Activated naive CD8-positive, alpha-beta T cell treated with anti-CD3 and anti-CD28 coated beads, Interleukin-2, amount 50 U/mL, for 16 hours (primary cell): ENCODE measurements around the gene CNOT6L.

ENCODE experiments used
- DNase-seq: peaks from one replicate; pipeline ENCODE4 v3.0.0-alpha.2; 2020; ENCODE audit warnings: low read depth, low spot score

Gene CNOT6L

DNA sequence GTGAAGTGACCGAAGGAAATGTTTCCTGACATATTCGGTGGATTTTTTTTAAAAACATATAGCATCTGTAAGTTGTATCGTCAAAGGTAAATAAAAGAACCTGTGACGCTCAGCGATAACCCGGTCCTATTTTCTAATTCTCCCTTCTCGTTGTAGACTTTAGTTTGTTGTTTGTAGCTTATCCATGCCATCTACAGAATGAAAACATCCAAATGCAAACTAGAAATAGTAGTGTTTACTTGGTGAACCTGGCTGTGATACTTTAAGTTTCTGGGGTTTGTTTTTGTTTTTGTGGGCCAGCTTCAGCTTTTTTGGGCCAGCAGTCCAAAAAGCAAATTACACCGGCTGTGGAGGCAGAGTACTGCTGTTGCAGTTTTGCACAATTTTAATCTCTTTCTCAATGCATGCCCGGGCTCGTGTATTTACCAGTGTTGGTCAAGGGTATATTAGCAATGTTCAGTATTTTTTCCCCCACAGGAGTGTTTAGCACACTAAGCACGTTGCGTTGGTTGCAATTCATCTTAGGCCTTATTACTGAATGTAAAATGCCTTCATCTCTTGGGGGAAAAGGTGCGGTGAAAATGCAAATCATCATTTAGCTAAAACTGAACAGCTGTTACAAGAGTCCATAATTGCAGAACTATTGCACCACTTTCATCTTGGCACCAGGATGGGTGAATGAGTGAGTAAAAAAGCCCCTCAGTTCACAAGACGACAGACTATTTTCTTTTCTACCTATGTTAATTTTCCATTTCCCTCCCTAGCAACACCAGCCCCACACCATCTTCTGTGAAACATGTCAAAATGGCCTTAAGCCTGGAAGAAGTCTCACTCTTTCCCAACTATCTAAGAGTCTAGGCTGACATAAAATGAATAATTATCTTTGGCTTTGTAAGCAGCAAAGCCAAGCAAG lies 1.7 kb upstream of the CNOT6L start:
- DNase-seq, result no peak

DNA sequence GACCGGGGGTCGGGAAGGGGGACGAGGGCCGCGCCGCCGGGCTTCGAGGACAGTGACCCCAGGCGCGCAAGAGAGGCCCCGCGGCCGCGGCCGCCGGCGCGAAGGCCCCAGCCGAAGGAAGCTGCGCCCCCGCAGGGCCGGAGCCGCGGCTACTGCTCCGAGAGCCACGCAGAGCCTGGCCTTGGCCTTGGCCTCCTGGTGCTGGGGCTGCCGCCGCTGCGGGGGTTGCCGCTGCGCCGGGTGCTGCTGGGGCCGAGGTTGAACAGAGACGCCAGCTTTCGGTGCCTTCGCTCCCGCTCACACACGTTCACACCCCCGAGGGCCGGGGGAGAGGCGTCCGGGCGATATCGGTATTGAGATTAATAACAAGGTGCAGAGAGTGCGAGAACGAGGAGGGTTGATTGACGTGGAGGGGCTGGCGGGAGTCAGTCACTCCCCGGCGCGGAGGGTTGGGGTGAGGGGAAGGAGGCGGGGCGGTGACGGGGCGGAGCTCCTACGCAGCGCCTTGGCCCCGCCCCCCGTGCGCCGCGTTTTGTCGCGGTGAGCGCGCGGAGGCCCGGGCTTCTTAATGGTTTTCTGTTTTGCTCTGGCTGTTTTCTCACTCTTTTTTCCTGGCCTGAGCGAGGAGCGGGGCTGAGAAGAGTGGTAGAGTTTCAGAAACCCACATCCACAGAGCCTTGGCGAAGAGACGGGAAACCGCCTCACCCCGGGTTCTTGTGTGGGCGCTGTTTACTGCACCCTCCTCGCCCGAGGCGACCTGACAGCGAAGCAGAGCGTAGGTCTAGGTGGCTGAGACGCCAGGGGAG lies 878 bp upstream of the CNOT6L start:
- peak; percentile 85 for DNase-seq

GRCh38 chr4:77819404-77819842 lies 255 bp upstream of the CNOT6L start:
- DNase-seq, result peak; percentile 63

DNA sequence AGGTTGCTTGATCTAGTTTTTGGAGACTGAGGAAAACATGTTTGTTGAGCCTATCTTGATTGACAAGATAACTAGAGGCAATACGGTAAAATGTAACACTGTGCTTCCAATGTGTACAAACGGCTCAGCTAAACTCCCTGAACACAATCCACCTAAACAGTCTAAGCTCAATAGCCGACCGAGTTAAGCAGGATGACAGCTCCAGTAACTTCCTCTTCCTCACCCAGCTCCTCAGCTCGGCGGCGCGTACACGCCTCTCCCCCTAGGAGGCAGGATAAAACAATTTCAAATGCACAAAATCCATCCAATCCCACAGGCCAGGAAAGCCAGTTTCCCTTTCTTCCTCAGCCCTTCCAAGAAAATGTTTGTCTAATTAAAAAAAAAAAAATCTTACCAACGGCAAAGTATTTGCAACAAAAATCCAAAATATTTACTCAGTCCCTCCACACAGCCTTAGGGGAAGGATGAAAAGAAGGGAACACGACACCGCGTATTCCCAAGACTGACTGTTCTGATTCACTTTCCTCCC lies 1.0 kb downstream of the CNOT6L start:
- no peak for DNase-seq

- DNase-seq, result no peak
Observed at GRCh38 chr4:77817304-77818072, 1.7 kb downstream of the CNOT6L start.

DNA sequence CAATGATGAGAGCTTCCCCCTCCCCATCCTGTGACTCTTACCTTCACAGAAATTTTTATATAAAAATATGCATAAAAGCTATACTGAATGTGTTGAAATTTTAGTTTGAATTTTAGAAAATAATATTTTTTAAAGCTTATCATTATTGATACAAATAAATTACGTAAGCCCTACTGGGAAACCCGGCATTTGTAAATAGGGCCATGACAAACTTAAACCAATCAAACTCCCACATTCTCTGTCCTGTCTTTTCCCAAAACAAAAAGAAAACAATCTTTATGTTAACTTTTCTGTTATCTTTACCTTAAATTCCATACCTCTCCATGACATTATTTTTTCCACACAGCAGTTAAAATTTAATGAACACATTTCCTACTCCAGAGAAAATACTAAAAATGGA lies 2.6 kb downstream of the CNOT6L start:
- no peak for DNase-seq

DNA sequence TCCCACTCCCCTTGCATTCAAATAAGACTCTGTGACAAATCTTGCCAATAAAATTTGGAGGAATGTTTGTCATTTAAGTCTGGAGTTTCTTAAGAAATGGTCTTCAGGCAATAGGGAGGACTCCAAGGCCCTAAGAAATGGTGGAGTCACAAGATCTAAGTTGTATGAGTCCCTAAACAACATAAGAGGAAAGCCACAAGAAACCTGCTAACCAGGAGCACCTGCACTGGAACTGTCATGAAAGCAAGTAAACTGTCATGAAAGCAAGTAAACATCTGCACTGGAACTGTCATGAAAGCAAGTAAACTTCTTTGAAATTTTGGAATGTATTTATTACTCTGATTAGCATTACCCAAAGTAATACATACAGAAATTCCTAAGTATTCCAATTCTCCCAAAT lies 3.5 kb downstream of the CNOT6L start:
- no peak for DNase-seq

DNA sequence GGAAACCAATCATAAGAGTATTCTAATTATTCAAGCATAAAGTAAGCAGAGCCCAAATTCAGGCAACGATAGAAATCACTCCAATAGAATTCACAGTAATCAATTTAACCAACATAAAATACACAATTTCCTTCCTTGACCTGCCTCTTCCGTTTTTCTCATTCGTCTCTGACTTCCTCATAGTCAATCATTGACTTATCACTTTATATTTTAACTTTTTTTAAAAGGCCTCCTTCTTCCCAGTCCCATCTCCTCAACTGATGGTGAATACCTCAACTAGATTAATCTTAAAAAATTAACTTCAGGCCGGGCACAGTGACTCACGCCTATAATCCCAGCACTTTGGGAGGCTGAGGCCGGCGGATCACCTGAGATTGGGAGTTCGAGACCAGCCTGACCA lies 13.3 kb downstream of the CNOT6L start:
- no peak for DNase-seq

GRCh38 chr4:77804471-77804870 lies 14.7 kb downstream of the CNOT6L start:
- no peak for DNase-seq

DNA sequence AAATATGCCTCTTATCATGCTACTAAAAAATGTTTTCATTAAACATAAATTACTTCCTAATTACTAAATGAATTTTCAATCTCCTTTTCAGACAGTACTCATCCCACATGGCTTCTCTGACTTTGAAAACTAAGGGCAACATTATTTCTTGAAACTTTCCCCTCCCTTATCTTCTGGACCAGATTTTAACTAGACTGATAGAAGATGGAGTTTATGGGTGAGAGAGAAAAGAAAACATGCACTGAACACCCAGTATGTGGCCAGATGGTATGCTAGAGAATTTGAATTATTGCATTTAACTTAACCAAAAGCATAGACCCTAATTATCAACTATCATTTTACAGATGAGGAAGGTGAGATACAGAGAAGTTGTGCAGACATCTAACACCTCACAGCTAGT lies 16.8 kb downstream of the CNOT6L start:
- DNase-seq, result no peak

DNA sequence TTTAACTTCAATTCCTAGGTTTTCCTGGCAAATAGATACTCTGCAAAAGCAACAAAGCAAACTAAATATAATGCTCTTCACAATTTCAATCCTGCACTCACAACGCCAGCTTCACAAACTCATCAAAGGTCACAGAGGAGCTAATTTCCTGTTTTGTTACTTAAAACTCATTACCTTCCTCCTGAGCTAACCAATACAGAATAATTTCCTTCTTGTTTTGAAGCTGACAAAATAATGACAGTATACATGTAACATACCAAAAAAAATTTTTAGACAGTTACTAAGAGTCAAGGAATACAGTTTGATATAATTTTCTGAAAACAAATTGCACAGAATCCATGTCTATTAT lies 17.9 kb downstream of the CNOT6L start:
- no peak for DNase-seq

GRCh38 chr4:77800483-77801259 lies 18.5 kb downstream of the CNOT6L start:
- DNase-seq, result no peak

GRCh38 chr4:77800077-77800476 lies 19.1 kb downstream of the CNOT6L start:
- DNase-seq, result no peak

GRCh38 chr4:77798385-77798784 lies 20.8 kb downstream of the CNOT6L start:
- DNase-seq, result no peak

DNA sequence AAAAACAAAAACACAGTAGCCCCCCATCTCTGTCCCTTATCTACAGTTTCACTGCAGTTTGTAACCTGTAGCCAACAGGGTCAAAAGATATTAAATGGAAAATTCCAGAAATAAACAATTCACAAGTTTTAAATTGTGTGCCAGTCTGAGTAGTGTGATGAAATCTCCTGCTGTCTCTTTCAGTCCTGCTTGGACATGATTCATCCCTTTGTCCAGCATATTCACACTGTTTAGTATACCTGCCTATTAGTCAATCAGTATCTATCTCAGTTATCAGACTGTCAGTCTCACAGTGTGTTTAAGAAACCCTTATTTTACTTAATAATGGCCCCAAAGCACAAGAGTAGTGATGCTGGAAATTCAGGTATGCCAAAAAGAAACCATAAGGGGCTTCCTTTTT lies 21.9 kb downstream of the CNOT6L start:
- DNase-seq, result no peak

GRCh38 chr4:77795326-77795725 lies 23.8 kb downstream of the CNOT6L start:
- no peak for DNase-seq

DNA sequence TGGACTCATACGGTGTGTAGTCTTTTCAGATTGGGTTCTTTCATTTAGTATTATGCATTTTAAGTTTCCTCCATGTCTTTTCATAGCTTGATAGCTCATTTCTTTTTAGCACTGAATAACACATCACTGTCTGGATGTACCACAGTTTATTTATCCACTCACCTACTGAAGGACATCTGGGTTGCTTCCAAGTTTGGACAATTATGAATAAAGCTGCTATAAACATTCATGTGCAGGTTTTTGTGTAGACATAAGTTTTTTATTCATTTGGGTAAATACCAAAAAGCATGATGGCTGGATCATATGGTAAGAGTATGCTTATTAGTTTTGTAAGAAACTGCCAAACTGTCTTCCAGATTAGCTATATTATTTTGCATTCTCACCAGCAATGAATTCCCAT lies 29.0 kb downstream of the CNOT6L start:
- DNase-seq, result no peak

DNA sequence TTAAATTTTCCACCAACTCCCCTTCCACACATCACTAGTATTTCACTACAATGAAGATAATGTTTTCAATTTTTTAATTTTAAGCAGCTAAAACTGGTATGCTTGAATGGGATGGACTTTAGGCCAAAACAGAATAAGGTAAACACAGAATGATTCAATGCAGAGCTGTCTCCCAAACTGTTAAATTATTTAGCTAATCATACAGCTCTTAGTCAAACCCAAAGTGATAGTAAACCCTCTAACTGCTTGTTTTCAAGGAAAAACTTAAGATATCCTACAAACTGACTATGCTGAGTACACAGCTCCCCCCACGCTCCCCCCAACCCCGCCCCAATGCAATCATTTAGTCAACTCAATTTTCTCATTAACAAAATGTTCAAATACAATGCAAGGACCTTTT lies 30.2 kb downstream of the CNOT6L start:
- no peak for DNase-seq

DNA sequence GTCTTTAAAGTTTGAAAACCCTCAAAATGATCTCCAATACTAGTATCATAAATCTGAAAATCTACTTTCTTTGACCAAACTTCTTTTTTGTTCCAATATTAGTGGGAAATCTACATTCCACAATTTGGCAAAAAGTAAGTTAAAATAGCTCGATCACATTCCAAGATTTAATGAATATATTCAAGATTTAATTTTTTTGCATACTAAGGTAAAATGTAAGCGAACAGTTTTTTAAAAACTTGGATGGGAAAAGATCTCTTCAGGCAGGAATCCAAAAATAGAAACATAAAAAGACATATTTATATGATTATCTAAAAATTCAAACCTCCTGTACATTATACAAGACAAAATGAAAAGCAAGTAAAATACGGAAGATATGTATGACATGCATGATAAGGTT lies 31.2 kb downstream of the CNOT6L start:
- no peak for DNase-seq

DNA sequence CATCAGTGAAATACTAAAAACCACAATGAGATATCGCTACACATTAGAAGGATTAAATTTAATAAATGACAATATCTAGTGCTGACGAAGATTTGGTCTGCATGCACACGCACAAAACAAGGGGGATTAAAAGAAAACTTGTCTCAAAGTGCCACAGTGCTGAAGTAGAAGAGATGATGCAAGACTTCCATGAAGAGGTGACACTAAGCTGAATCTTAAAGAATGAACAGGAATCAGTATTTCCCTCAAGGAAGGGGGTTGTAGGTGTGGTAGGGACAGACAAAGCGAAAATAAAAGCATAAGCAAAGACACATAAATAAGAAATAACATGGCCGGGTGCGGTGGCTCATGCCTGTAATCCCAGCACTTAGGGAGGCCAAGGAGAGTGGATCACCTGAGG lies 33.5 kb downstream of the CNOT6L start:
- DNase-seq, result no peak

DNA sequence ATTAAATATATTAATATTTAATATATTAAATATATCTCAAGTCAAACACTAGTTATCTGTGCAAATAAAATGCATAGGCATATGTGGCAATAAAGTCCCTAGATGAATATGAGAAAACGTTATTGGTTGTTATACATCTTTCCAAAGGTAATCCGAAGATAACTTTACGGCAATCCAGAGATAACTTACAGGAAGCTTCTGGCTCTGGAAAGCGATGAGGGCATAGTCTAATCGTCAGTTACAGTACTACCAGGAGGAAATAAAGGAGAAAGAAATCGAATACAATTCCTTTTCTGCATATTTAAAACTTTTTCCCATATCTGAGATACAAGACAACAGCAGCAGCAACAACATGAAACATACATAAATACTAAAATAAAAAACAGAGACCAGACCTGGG lies 35.3 kb downstream of the CNOT6L start:
- DNase-seq, result no peak
